NB4 (cell line): ENCODE data around the gene ENOX1.

ENCODE experiments used
- CTCF ChIP-seq: IDR thresholded peaks from one replicate; pipeline ENCODE4 v1.5.1; 2012; ENCODE audit warnings: low read depth, low read length
- POLR2A ChIP-seq: IDR thresholded peaks from 2 replicates; pipeline ENCODE4 v1.6.1; 2011; ENCODE audit warnings: mild to moderate bottlenecking; ENCODE audit not compliant: insufficient read length; ENCODE audit errors: extremely low read depth

GRCh38 chr13:43270130-43270830 is 516.5 kb downstream of the ENOX1 start:
- TF ChIP-seq CTCF, result no peak
- TF ChIP-seq POLR2A, result no peak
